ENCODE results near the gene XKRX. TPM values are rescaled to one million over a fixed set of nuclear protein-coding genes. Genes with fewer than 3 reads are reported as not detected.

The XKRX gene
- 0.16 to 0.30 TPM (median 0.26 TPM) in 5 replicates for total RNA-seq (2022; extraction: Qiagen RNA extraction; ENCODE audit: low read depth)

DNA sequence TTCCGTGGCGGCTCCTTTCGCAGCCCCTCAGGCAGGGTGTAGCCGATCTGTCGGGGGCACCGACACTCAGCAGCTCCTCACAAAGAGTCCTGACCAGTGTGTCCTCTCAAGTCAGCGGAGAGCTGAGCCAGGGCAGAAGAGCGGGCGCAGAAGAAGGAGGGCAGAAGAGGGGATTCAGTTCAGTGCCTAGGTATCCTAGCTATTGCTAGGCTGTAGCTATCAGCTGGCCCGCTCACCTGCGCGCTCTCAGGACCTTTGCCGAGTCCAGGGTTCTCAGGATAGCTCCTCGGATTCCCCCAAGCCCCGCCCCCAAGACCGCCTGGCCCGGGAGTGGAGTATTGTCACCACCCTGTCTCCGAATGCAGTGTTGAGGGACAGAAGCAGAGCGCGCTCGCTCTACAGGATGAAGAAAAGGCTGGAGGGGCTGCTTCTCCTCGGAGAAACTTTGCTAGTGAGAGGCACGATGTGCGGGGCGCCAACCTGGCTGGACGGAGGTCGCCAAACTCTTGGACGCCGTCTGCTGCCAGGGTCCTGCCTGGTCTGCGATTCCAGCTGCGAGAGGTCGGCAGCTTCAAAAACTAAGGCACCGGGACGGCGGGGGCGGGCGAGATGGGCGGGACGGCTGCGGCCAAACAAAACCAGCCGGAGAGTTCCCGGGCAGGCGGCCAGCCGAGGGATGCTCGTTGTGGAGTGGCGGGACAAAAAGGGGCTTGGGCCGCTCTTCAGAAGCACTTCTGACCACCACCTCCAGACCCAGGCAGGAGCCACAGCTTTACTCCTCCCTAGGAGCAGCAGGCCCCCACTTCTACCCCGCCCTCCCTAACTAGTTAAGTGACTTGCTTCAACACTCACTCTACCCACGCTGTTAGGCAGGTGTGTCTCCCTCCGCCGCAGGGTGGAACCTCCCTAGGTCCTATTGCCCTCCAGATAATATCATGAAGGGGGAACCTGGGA lies at the start of gene XKRX:
TSS of gene XKRX (minus strand) at position 258 of the 954 bp plus-strand sequence. CDS start 613 bp downstream, outside the sequence.

DNA sequence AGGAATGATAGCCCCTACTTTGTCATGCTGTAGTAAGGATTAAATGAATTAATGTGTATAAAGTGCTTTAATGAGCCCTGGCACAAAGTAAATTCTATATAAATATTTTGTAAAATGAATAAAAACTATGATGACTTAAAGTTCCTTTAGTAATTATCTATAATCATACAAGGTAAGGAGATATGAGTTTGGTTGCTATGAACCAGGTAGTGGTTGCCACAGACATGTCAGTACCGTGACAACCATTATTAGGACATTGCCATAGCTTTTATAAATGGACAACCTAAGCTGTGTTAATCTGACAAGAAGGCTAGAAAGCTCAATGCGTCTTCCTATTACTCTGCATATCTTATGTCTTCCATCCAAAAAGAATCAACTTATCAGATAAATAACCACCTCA lies 40.7 kb upstream of the XKRX start, which contains the start of gene ARL13A:
TSS of gene ARL13A (plus strand) at position 301 of the 400 bp plus-strand sequence. CDS start 3,982 bp downstream, outside the sequence.

DNA sequence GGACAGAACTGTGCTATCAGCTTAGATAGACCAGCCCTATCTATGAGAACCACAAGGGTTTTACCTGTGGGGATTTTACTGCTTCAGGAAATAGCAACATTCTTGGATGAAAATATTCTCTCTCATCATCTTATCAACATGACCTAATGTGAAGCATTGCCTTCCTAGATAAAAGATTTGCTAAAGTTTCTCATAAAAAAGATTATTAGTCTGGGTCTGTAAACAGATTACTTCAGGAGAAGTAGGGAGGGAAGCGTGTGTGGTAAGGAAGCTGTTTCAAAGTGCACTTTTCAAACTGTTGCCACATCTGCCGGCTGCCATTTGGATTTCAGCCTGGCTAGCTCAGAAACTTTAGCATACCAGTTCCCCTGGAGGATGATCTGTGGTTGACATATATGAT lies 54.4 kb downstream of the XKRX start, which contains the start of gene NOX1:
TSS of gene NOX1 (minus strand) at position 35 of the 400 bp plus-strand sequence. CDS start 220 bp downstream, outside the sequence.

Other genes with a start within 250 kb of the XKRX start
- 1.5 to 4.1 TPM (median 2.1 TPM) in 5 replicates for gene SYTL4, start 196.8 kb downstream of the XKRX start, total RNA-seq (2022; extraction: Qiagen RNA extraction; ENCODE audit: low read depth)
- 32.2 to 35.5 TPM (median 33.7 TPM) in 5 replicates for gene CSTF2, start 108.5 kb downstream of the XKRX start, total RNA-seq (2022; extraction: Qiagen RNA extraction; ENCODE audit: low read depth)
- 0.03 to 0.17 TPM in 2 of 5 replicates, not detected in the others for gene NOX1, start 54.6 kb downstream of the XKRX start, total RNA-seq (2022; extraction: Qiagen RNA extraction; ENCODE audit: low read depth)
- 0.09 TPM in 2 of 5 replicates, not detected in the others for gene ARL13A, start 40.8 kb upstream of the XKRX start, total RNA-seq (2022; extraction: Qiagen RNA extraction; ENCODE audit: low read depth)
- gene TRMT2B, start 123.2 kb upstream of the XKRX start, total RNA-seq (2022; extraction: Qiagen RNA extraction; ENCODE audit: low read depth), result 13.3 to 16.4 TPM (median 14.4 TPM) in 5 replicates
- gene TMEM35A, start 150.0 kb upstream of the XKRX start, total RNA-seq (2022; extraction: Qiagen RNA extraction; ENCODE audit: low read depth), result not detected in 5 replicates
- 10.3 to 13.5 TPM (median 12.1 TPM) in 5 replicates for gene CENPI, start 169.3 kb upstream of the XKRX start, total RNA-seq (2022; extraction: Qiagen RNA extraction; ENCODE audit: low read depth)